Measurements from ENCODE around the gene SLC8A1.

SLC8A1 gene

DNA sequence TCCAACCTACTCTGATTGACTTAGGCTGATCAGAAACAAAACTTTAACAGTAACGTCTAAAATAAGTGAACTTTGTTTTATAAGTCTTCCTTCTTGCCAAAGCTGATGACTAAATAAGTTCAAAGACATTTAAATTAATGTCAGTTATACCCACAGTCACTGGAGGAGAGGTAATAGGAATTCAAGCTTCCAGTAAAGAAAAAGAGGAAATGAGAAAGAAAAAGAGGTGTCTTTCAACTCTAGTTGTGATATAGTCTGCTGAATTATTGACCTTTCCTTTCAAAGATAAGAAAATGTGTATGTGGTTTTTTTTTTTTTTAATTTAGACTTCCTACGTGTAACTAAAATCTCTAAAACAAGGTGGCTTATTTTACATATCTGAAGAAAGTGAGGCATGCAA, 191.5 kb downstream of the SLC8A1 start:
- no peak for DNase-seq

DNA sequence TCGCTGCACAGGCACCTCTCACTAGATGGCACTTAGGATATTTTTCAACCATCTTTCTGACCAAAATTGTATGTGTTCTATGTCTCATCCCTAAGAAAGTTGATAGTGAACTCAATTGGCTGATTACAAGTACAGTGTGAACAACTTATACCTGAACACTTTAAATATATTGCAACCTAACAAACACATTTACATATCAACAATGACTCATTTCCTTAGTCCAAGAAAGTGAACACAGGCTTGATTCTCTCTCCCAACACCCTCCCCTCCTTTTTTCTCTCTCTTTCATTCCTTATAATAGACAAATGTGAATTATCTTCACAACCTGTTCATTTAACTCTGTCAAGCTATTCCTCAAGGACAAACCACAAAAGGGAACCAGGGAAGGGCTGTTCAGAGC, 192.0 kb downstream of the SLC8A1 start:
- DNase-seq, result no peak

DNA sequence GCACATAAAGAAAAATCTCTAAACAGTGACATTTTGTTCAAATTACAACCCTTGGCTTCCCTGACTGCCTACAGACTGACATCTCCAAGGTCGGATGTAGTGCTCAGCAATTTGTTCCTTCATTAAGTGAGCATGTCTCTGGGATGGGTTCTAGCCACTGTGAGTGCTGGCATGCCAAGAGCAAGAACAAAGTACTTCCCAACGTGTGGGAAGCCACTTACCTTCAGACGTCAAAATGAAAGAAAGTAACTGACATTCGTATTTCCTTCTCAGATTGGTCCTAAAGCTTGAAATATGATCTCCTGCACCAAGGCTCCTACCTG, 193.8 kb downstream of the SLC8A1 start:
- DNase-seq, result no peak

DNA sequence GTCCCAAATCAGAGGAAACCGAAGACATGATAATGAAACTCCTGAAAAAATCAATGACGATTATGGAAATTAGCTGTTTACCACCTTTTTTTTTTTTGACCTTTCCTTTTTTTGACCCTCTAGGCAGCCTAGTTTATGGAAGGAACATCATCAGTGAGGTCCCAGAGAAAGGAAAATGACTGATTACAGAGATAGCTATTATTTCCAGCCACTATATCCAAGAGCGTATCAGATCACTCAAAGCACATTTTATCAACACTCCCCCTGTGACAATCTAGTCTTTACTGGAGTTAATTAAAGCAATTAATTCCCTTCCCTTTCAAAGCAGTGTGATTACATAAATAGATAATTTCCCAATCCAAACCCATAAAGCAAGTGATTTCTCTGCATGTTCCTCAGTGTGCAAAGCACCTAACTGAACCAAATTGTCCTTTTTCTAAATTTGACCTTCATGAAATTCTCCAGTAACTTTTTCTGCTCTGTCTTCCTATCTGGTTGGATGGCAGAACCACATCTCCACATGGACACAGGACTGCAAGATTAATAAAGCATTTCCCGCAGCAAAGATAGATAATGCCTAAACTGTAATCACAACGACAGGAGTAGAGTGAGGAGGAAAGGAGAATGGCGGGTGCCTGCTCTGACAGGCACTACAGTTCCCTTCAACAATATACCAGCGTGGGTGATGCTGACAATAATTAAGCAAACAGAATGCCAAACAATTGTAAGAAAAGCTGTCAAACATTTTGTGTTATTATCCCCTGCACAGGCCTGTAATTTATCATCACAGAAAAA, 194.4 kb downstream of the SLC8A1 start:
- no peak for DNase-seq

DNA sequence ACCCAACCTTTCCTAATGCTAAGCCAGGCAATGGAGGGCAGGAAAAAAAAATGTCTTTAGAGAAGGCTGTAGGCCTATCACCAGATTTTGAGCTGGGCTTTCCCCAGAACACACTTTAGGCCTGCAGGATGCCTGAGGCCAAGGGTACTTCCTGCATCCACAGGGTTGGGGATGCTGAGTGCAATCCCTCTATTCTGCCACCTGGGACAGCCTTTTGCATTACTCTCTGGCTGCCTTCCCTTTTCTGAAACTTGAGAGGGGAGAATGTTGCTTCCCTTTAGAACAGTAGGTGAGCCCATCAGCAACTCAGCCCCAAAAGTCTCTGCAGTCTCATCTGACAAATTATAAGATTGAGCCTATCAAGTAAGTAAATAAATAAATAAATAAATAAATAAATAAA, 195.2 kb downstream of the SLC8A1 start:
- no peak for DNase-seq

DNA sequence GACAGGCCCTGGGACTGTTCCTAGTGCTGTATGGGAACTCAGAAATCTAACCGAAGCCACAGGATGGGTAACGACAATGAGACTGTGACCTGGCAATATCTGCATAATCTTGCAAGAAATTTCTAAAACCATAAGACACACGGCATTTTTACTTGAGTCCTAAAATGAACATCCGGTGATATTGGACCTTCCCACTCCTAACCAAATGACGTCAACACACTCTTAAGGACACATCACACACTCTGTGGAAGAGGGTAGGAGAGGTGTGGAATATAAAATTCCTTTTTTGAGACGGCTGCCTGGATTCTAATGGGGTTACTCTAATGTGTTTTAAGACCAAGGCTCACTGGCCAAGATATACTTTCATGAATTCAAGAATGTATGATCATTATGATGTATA, 195.9 kb downstream of the SLC8A1 start:
- no peak for DNase-seq

DNA sequence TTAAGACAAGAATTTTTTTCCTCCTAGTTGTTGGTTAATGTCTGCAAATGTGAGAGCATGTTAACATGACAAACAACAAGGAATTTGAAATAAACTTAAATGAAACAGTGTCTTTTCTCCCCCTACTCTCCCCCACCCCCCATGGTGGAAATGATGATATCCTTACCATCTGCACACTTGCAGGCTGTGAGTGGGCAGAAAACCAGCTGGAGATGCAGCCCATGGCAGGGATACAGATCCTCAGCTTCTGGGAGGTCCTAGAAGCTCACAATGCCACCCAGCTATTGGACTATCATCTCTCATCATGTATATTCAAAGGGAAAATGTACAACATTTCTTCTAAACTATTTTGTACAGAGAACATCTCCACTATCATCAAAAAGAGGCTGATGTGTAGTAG, 196.8 kb downstream of the SLC8A1 start:
- DNase-seq, result no peak

DNA sequence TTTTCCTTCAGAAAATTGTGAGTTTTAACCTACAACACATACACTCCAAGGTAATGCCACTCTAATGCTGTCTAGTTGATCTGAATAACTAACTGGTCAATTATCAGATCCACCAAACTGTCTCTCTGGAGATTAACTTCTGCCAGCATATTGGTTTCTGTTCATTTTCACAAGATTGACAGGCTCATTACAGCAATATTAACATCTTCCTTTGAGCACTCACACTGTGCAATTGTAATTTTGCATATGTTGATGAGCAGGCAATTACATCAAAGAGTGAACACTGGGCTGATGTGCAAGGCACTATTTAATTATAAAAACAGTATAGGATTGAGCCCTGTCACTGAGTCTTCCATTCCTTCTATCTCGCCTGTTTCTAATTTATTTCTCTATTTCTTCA, 197.3 kb downstream of the SLC8A1 start:
- DNase-seq, result no peak

DNA sequence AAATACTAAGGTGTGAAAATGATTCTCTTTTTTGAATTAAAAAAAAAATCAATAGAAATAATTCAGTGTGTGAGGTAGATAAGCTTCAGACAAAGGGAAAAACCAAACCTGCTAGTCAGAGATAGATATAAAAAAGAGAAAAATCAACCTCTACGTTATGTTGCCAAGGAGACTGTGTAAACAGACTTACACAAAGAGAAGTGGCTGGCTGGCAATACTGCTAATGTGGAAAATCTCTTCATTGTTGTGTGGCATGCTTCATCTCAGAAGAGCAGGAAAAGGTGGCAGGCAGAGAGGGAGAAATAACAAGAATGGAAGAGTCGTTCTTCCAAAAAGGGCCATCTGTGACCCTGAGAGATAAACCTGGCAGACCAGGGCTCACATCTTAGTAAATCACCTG, 200.8 kb downstream of the SLC8A1 start:
- DNase-seq, result peak; percentile 90

DNA sequence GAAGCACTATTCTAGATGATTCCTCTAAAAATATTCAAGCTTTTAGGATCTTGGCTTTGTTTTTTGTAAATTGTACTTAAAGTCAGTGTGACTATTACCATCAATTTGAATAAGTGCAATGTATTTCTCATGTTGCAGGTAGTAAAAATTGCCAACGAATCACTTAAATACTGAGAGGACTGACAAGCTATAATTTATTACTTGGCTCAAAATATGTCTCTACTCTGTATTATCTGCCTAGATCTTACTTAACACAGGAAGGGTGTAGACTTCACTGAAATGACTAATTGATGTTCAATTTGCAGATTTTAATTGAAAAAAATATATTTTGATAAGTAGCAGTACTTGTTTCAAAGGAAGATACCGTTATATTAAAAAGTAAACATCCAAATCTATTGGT, 202.3 kb downstream of the SLC8A1 start:
- no peak for DNase-seq

DNA sequence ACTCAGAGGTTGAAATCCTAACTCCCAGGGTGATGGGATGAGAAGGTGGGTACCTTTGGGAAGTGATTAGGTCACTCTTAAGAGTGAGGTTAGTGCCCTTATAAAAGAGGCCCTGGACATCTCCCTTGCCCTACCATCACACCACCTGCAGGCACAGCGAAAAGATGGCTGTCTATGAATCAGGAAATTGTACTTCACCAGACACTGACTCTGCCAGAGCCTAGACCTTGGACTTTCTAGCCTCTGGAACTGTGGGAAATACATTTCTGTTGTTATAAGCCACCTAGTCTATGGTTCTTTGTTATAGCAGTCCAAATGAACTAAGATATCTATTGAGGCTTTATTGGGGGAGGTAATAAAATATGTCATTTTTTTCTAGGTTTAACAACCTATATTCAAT, 203.6 kb downstream of the SLC8A1 start:
- no peak for DNase-seq

DNA sequence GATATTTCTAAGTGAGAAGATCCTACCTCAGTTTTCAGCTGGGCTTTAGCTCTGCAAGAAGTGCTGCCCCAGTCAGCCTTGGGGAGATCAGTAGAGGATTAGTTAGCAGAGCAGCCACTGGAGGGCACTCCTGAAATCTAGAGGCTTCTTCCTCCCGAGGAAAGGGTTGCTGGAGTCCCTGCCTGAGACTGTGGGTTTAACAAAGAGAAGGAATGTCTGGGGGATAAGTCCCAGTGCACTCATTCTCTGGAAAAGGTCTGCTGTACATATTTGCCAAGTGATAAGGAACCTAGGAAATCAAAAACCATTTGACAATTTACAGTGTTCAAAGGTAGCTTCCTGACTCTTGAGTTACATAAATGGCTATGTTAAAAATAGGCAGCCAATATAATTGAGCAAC, 207.2 kb downstream of the SLC8A1 start:
- peak; percentile 23 for DNase-seq

DNA sequence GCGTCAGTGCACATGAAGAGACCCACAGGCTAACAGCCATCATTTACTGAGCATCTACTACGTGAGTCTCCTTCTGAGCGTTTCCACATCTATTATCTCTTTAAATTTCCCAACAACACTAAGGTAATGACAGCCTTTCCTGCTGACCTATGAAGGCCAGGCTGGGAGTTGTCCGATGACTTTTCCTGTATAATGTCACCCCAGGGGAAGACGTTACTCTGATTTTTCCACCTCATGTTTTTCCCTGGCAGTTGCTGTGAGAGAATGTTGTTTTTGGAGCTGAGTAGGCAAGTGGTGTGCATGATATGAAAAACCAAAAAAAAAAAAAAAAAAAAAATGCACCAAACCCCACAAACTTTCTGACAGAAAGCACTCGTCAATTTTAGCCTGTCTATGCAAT, 207.6 kb downstream of the SLC8A1 start:
- DNase-seq, result no peak

DNA sequence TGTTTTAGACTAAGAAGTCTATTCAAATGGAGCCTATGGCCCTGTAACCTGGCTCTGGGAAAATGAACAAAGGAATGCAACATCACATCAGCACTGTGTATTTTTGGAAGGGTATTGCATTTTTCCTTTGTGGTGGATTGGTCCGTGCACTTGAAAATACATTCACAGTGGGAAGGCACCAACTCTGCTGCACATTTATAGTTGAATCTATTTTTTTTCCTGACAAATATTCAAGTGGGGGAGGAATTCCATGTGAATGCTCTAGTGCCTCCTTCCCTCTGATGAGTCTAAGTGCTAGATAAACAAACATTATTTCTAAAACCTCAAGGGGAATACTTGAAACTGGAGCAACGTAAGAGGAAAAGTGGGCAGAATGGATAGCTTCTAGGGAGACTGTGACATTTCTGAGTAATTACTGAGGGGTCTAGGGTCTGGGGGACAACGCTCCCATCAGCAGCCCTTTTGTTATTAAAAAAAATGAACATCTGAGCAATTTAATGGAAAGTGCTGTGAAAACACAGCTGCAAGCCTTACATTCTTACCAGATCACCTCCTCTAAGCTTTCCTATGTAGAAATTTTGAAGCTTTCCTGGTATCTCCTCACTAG, 208.2 kb downstream of the SLC8A1 start:
- no peak for DNase-seq

DNA sequence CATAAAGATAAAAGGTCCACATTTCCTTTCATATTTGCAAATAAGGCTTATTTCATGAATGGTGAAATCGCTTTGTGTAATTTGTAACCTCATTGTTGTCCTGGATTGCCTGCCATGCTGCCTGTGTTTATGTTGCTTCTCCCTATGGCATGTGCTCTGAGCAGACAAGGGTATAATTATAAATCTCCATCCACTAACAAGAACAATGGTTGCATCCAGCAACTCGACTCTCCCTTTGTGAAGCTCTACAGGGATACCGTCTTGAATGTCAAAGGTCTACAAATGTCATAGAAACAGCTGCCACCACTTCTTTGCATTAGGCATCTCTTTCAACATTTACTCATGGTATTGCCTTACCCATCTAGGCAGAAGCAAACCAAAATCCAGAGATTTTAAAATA, 209.6 kb downstream of the SLC8A1 start:
- DNase-seq, result peak; percentile 41

DNA sequence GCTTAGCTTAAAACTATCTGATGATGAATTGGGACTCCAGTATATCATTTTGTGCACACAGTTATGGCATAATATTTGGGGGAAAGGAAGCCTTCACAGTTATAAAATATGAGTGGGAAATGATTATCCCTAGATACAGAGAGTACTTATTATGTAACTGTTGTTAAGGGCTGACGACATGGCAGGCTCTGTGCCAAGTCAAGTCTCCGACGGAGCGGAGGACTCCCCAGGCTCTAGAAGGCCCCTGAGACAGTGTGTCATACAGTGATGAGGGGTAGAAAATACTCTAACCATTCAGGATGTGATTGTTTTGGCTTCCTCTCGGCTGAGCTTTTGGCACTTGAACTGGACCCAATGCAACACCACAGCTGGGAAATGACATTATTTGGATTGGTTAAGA, 211.8 kb downstream of the SLC8A1 start:
- no peak for DNase-seq

DNA sequence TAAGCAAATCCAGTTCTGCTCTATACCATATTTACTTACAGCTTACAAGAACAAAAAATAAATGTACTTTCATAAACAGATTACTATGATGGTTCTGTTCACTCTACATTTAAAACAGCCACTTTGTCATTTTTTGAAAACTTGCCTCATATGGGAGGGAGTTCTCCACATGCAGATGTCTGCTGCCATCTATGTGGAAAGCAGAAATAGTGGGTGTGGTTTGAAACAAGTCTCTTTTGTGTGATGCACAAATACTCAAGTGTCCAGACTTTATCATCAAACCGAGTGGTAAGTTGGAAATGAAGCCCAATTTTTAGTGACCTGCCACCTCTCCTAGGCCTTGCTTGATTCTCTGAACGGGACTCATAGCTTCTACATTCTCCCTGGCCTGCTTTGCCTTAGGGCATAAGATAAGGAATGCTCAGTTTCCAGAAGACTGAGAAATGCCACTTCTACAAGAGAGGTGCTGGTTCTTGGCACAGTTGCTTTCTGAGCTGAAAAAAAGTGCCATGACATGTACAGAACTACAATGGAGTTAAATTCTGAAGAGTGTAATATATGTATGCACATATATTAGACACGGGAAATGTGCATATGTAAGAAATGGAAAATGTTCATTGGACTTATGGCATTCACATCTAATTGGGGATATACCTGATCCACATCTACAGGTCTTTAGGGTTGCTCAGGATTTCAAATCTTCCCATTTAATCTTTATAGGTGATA, 221.0 kb downstream of the SLC8A1 start:
- DNase-seq, result no peak

DNA sequence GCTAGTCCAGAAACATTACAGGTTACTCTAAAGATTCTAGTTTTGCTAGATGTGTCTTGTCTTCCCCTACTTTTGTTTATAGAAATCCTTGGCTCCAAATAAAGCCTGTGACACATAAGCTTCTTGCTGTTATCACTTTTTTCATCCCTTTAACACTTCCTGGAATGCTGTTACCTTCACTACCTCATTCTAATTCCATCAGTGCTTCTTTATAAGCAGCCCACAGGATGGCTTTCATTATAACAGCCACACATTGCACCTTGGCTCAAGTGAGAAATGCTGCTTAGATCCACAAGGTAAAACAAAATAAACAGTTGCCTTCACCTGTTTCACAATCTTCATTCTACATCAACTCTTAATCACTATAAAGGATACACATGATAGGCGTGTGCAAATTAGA, 221.7 kb downstream of the SLC8A1 start:
- DNase-seq, result no peak

DNA sequence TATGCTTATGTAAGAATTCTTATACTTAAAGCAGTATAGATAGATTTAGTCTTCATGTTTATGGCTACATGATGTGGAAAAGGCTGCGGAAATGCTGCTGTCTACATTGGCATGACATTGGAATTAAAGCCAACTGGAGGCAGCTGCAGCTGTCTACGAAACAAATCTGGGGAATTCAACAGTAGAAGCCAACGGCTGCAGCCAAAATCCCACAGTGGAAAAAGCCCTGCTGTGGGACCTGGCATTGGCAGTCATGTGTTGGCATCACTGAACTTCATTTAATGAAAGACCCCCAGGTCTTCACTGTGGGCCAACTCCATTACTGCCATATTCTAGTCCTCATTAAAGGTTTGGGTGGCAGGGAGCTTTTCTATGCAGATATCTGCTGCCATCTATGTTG, 223.6 kb downstream of the SLC8A1 start:
- no peak for DNase-seq

DNA sequence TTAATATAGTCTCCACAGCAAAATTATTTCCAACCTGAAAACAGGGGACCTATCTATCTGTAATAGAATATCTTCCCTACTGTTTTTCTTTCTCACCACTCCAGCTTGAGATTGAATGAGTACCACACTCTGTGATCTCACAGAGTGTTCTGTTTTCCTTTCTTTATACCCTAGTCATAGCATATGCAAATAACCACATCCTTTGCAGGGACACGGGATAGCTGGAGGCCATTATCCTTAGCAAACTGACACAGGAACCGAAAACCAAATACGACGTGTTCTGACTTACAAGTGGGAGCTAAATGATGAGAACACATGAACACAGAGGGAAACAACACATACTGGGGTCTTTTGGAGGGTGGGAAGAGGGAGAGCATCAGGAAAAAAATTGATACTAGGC, 224.7 kb downstream of the SLC8A1 start:
- DNase-seq, result no peak

DNA sequence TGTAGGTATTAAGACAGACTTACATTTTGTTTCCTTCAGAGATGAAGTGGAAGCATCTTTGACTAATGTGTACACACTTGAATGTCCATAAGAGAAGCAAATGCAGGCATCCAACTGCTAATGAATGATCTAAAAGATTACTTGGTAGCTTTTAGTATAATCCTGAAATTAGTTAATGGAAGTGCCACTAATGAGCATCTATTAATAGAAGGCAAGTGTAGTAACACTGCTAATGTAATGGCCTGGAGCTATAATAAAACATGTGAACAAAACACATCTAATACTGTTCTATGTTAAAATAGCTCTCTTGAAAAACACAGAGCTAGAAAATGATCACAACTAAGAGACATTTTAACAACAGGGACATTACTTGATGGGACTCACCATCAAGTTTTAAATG, 225.3 kb downstream of the SLC8A1 start:
- no peak for DNase-seq

DNA sequence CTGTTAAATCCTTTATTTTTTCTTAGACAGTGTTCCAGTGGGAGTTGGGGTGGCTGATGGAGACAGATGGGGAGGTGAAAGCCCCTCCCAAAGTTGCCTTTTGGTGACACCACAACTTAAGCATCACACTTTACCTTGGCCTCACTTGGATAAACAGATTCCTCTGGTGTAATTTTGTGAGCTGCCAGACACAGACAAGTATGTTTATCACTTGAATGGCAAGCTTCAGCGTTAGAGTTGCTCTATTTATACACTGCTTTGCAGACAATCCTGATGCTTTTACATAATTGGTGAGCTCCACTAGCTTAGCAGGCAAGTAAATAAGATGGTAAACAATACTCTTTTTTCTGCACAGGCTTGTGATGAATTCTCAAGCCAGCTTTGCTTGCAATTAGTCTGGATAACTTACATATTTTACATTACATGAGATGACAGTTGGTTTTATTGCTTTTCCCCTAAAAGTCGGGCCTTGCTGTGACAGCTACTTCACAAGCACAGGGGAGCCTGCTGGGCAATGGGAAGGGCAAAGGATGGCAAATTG, 226.2 kb downstream of the SLC8A1 start:
- no peak for DNase-seq

DNA sequence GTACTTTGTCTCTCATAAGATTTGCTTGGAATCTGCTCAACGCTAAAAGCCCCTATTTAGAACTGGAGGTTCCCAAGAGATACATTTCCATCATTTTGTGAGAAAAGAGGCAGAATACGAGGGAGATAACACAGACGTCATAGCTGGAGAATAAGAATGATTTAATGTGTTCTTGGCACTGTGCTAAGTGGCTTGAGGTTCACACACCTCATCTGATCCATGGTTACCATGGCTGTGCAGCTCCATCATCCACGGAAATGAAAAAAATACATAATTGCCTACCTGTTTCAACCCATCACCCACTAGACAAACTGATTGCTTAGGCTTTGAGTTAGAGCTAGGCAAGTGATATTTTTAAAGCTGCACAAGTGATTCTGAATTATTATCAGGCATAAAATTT, 227.6 kb downstream of the SLC8A1 start:
- DNase-seq, result no peak

Data from NCI-H2081 treated with DMSO at 0.1 percent for 48 hours (cell line).